Activated T-cell treated with anti-CD3 and anti-CD28 coated beads, Interleukin-2, amount 50 U/mL, for 4 hours (primary cell): ENCODE results near the gene PRKX. TPM values are rescaled to one million over a fixed set of nuclear protein-coding genes. Genes with fewer than 3 reads are reported as not detected.
"Not testable (repeated sequence)": the region's sequence is repeated elsewhere in the genome, so short reads cannot be mapped to it uniquely, and the experiment has no call there.

ENCODE experiments used
- ATAC-seq, 2 donors: fragments of 200-7000 bp; cut with Tn5 transposase; one replicate each; pipeline ENCODE4 v1.10.0; 2021
- DNase-seq: peaks from one replicate; pipeline ENCODE4 v3.0.0-alpha.2; 2020
- H3K27me3 Mint-ChIP-seq: one replicate; pipeline ENCODE4 v1.8.0; 2021; ENCODE audit warnings: low read depth, mixed read lengths
- H3K36me3 Mint-ChIP-seq: one replicate; pipeline ENCODE4 v1.8.0; 2022; ENCODE audit warnings: mixed read lengths; ENCODE audit not compliant: insufficient read depth
- H3K4me1 Mint-ChIP-seq: one replicate; pipeline ENCODE4 v1.8.0; 2021; ENCODE audit warnings: low read depth, mixed read lengths
- H3K4me3 Mint-ChIP-seq: one replicate; pipeline ENCODE4 v1.8.0; 2021; ENCODE audit warnings: mild to moderate bottlenecking, moderate library complexity, mixed read lengths
- H3K9me3 Mint-ChIP-seq: one replicate; pipeline ENCODE4 v1.8.0; 2021; ENCODE audit warnings: mixed read lengths
- total RNA-seq, 3 donors: library from RNA; stranded (reverse); gene quantifications; one replicate each; pipeline ENCODE4 v1.2.1, GENCODE V29; 2021

Gene PRKX
- total RNA-seq, 3 donors from 2014 or later = 29.5 to 40.8 (median 29.8) TPM

DNA sequence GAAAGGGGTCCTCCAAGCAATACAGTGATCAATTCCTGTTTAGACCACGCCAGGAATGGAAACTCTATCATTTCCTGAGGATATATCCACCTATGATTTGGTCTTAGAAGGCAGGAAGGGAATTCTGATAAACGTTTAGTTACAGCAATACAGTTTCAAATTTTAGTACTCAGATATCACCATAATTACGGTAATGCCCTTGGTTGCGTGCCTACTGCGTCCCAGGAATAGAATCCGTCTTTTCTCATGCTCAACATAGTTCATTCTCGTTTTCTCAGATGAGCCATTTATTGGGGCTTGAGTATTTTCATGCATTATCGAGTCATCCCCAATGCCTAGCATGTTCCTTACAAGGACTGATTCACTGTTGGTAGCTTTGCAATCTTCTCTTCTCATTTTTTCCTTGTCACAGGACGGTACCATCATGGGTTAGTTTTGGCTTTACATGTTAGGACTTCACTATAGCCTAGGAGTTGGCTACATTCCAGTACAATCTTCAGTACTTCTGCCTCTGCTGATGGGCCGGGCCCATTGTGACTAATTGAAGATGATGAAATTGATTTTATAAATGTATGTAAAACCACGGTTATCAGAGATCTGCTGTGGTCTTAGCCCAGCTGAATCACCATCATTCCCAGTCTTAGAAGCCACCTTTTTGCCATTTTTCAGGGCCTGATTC lies 4.4 kb upstream of the PRKX start:
- Mint-ChIP-seq H3K27me3 (no peaks in the 10 kb centered on the region), H3K9me3 (no peaks in the 10 kb centered on the region), H3K36me3 (no peaks in the 10 kb centered on the region), H3K4me3 (no peak overlapping the region), H3K4me1 (no peaks in the 10 kb centered on the region)
- DNase-seq (no peak), ATAC-seq (no peak)

DNA sequence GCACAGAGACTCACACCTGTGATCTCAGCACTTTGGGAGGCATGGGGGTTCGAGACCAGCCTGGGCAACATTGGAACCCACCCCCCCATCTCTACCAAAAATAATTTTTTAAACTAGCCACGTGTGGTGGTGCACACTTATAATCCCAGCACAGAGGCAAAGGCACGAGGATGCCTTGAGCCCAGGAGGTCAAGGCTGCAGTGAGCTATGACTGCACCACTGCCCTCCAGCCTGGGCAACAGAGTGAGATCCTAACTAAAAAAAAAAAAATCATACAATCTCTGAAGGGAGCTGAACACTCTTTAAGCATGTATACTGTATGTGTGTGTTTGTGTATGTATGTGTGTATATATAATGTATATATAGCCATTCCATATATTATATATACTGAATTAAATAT lies 2.5 kb upstream of the PRKX start:
- ATAC-seq = no peak
- H3K9me3 Mint-ChIP-seq = no peaks in the 10 kb centered on the region
- peaks cover 9% of the 10 kb centered on the region for H3K4me1 Mint-ChIP-seq
- no peak overlapping the region for H3K4me3 Mint-ChIP-seq
- no peaks in the 10 kb centered on the region for H3K36me3 Mint-ChIP-seq
- no peaks in the 10 kb centered on the region for H3K27me3 Mint-ChIP-seq
- DNase-seq = no peak

DNA sequence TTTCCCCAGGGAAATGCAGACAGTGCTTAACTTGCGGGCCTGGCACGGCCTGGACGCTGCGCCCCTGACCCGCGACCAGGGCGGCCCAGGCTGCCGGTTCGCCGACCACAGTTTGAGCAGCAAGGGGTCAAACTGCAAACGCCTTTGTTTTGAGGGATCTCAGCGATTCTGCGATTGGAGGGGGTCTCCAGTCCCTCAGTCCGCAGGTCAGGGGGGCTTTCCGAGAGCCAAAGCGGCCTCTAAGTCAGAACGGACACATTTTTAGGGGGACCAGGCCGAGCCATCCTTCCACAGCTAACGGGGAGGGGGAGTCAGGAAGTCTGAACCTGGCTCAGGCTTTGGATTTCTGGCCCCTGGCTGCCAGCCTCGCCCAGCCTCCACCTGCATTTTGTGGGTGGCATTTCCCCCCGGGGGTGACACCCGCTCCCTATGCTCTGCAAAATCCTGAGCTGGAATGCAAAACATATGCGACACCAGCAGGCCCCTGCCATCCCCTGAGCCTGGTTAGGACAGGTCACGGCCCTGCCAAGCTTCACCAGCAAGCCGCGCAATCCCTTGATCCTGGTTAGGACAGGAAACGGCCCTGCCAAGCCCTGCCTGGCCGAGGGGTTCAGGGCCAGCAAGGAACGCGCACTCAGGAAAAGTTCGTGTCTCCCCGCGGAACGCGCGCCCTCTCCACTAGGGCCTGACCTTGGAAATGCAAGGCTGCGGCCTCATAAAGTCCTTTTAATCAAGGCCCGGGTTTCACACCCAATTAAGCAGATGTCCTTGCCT lies 1.4 kb upstream of the PRKX start:
- H3K27me3 Mint-ChIP-seq, ATAC-seq, H3K36me3 Mint-ChIP-seq, DNase-seq, H3K9me3 Mint-ChIP-seq, H3K4me3 Mint-ChIP-seq: not testable (repeated sequence)
- peaks cover 12% of the 10 kb centered on the region for H3K4me1 Mint-ChIP-seq

DNA sequence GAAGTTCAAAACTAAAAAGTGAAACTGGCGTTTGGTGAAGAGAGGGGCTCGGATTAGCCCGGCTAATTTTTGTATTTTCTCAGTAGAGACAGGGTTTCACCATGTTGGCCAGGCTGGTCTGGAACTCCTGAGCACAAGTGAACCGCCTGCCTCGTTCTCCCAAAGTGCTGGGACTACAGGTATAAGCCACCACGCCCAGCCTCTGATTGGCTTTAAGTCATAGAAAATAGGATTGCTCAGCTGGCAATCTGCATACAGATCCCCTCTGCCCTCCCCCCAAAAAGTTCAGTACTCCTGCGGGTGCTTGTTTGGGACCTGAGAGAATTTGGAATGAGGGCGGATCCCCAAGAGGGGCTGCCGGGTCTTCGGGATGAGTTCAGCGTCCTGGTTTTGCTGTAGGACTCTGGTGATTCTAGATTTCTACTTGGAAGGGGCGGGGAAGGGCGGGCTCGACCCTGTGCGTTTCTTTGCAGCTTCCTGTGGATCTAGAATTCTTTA lies 537 bp upstream of the PRKX start:
- Mint-ChIP-seq H3K27me3 (no peaks in the 10 kb centered on the region), H3K4me3 (peak overlapping the region; percentile 75), H3K4me1 (peaks cover 18% of the 10 kb centered on the region), H3K36me3 (no peaks in the 10 kb centered on the region), H3K9me3 (no peaks in the 10 kb centered on the region)
- ATAC-seq (peak; percentile 1 to 5), DNase-seq (no peak)

DNA sequence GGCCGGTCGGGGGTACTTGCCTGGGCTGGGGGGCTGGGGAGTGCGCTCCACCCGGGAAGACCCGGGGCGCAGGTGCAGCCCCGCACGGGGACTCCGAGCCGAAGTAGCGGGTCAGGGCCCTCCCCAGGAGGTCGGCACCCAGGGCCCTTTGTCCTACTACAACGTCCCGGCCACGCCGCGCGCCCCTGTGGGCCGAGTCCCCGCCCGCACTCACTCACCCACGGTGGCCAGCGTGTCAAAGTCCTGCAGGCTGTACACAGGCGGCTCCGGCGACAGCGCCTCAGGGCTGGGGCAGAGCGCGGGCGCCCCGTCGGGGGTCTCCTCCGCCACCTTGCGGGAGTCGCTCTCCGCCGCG lies 602 bp downstream of the PRKX start:
- H3K4me3 Mint-ChIP-seq = peak overlapping the region; percentile 97
- ATAC-seq = peak in 1 of 2 donors; percentile 5
- peaks cover 25% of the 10 kb centered on the region for H3K4me1 Mint-ChIP-seq
- no peaks in the 10 kb centered on the region for H3K9me3 Mint-ChIP-seq
- no peaks in the 10 kb centered on the region for H3K27me3 Mint-ChIP-seq
- H3K36me3 Mint-ChIP-seq = no peaks in the 10 kb centered on the region
- DNase-seq = peak; percentile 22

DNA sequence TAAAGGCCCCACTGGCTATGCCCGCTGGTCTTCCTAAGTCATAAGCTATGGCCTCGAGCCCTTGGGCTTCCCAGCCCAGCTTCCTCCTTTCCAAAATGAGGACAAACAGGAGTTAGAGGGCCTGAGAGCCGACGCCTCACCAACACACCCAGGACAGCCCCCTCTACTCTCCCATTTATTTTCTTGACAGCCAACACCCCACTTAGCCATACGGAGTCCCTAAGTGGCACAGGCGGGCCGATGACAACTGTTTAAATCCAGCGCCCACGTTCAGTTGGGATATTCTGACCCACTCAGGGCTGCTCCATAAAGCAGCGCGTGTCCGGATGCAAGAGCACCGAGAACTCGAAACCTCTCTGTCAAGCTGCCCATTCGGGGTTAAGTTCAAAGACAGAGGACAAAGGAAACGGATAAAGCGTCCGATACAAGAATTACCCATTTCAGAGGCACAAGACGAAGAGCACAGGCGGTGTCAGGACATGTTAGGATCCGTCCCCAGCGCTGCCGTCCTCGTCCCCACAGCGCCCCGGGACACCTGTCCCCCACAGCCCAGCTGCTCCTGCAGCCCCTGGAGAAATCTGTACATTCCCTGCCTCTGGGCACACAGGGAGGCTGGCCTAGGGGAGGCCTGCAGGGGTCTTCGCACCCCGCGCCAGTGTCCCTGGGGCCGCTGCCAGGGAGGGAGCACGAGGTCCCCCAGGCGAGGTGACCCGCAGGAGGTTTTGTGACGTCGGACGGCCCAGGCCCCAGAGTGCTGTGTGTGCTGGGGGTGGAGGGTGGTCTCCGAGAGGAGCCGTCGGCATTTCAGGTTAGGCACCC lies 1.2 kb downstream of the PRKX start:
- Mint-ChIP-seq H3K4me3 (peak overlapping the region; percentile 97), H3K9me3 (no peaks in the 10 kb centered on the region), H3K27me3 (no peaks in the 10 kb centered on the region), H3K4me1 (peaks cover 28% of the 10 kb centered on the region), H3K36me3 (no peaks in the 10 kb centered on the region)
- DNase-seq (no peak), ATAC-seq (peak; percentile 1 to 4)

DNA sequence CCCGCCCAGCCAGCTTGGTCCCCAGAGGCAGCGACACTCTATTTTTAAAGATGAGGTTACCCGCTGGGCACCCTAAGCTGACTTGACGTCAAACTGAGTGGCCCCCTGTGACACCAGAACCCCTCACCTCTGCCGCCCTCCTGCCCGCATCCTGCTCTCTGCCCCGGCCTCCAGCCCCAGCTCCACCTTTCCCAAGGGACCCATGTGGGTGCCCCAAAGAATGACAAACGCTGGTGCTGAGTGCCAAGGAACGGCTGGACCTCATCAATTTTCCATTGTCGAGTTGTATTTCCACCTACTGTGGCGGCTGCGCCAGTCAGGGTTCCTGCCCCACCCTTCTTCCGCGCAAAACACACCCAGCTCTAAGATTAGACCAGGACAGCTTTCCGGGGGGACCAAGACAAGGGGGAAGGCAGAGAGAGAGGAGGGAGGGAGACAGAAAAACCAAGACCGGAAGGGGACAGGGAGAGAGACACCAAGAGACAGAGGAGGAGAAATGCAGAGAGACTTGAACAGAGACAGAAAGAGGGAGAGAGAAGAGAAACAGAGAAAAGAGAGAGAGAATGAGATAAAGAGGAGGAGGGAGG lies 2.0 kb downstream of the PRKX start:
- ATAC-seq (no peak), DNase-seq (no peak)
- H3K4me1 Mint-ChIP-seq = peaks cover 36% of the 10 kb centered on the region
- no peaks in the 10 kb centered on the region for H3K27me3 Mint-ChIP-seq
- no peaks in the 10 kb centered on the region for H3K9me3 Mint-ChIP-seq
- H3K4me3 Mint-ChIP-seq = peak overlapping the region; percentile 97
- H3K36me3 Mint-ChIP-seq = no peaks in the 10 kb centered on the region

DNA sequence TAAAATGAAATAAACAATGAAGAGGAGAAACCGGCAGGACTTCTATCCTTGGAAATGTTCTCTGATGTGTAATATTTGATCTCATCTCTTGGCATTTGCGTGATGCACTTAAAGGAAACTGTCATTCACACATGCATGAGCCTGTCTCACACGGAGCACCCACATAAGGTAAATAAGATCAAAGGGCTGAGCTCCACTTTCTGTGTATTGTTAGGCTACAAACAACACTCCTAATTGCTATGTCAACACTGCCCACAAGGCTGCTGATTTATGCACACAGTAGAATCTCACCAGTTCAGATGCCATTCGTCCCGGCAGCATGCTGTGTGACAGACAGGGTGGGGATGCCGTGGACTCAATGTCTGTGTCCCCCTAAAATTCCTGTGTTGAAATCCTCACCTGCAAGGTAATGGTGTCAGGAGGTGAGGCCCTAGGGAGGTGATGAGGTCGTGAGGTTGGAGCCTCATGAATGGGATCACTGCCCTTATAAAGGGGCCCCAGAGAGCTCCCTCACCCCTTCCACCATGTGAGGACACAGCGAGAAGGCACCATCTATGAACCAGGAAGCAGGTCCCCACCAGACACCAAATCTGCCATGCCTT lies 5.7 kb downstream of the PRKX start:
- peaks cover 54% of the 10 kb centered on the region for H3K4me1 Mint-ChIP-seq
- not testable (repeated sequence) for H3K4me3 Mint-ChIP-seq, DNase-seq, H3K36me3 Mint-ChIP-seq, H3K27me3 Mint-ChIP-seq, H3K9me3 Mint-ChIP-seq
- ATAC-seq = peak in 1 of 2 donors; percentile 24

DNA sequence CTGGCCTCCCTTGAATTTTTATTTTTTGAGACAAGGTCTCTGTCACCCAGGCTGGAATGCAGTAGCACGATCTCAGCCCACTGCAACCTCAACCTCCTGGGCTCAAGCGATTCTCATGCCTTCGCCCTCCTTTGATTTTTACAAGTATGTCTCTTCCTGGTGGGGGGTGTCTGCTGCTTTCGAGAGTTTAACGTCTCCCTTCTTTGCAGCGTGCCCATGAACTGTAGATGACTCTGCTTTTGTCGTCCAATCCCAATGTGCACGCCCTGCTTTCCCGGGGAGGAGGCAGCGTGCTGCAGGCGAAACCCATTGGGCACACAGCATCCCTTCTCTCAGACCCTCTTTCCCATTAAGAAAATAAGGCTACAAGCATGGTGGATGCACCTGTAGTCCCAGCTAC lies 7.0 kb downstream of the PRKX start:
- Mint-ChIP-seq H3K4me1 (peaks cover 54% of the 10 kb centered on the region), H3K36me3 (peaks cover 11% of the 10 kb centered on the region), H3K9me3 (no peaks in the 10 kb centered on the region), H3K27me3 (no peaks in the 10 kb centered on the region), H3K4me3 (no peak overlapping the region)
- no peak for ATAC-seq
- DNase-seq = no peak

DNA sequence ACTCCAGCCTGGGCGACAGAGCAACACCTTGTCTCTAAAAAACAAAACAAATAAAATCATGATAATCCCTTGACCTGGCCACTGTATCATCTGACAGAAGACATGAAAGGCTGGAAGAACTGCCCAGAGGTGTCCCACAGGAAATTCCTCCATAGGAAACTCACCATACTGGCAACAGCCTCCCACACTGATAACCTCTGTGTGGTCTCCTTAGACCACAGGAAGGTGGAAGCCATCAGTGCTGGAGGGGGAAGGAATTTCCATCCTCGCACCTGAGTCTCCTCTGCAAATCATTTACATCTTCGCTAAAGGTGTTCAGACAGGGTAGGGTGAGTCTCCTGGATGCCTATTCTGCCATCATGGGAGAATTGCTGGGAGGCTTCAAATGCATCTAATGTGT lies 10.2 kb downstream of the PRKX start:
- H3K27me3 Mint-ChIP-seq, H3K9me3 Mint-ChIP-seq, DNase-seq, H3K4me3 Mint-ChIP-seq, ATAC-seq: not testable (repeated sequence)
- Mint-ChIP-seq H3K4me1 (peaks cover 59% of the 10 kb centered on the region), H3K36me3 (peaks cover 11% of the 10 kb centered on the region)

DNA sequence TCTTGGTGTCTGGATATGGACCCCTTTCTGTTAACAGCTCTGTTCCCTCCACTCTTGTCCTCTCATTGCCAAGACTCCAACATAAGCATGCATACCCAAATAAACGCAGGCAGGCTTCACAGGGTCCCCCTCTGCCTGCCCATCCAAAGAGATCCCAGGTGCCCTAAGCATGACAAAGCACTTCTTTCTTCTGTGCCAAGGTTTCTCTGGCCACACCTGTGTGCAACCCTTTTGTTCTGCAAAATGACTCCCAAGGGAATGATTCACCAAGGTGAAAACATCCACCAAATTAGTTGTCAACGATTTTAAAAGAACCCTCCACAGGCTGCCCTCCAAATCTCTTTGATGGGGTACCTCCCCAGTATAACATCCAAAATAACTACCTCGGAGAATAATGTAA lies 11.4 kb downstream of the PRKX start:
- not testable (repeated sequence) for H3K4me3 Mint-ChIP-seq, ATAC-seq, H3K27me3 Mint-ChIP-seq, DNase-seq, H3K9me3 Mint-ChIP-seq
- Mint-ChIP-seq H3K36me3 (peaks cover 11% of the 10 kb centered on the region), H3K4me1 (peaks cover 54% of the 10 kb centered on the region)

DNA sequence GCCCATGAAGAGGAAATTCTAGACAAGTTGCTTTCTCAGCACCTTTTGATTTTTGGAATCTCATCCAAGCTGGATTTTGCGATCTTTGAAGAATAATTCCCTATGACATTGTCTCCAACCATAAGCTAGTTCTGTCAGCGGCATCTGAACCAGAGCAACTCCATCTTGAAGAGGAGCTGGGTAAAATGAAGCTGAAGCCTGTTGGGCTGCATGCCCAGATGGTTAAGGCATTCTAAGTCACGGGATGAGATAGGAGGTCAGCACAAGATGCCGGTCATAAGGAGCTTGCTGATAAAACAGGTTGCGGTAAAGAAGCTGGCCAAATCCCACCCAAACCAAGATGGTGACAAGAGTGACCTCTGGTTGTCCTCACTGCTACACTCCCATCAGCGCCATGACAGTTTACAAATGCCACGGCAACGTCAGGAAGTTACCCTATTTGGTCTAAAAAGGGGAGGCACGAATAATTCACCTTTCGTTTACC lies 12.0 kb downstream of the PRKX start:
- Mint-ChIP-seq H3K4me1 (peaks cover 49% of the 10 kb centered on the region), H3K36me3 (peaks cover 11% of the 10 kb centered on the region), H3K4me3 (peak overlapping the region; percentile 43)
- H3K9me3 Mint-ChIP-seq, H3K27me3 Mint-ChIP-seq, ATAC-seq, DNase-seq: not testable (repeated sequence)

DNA sequence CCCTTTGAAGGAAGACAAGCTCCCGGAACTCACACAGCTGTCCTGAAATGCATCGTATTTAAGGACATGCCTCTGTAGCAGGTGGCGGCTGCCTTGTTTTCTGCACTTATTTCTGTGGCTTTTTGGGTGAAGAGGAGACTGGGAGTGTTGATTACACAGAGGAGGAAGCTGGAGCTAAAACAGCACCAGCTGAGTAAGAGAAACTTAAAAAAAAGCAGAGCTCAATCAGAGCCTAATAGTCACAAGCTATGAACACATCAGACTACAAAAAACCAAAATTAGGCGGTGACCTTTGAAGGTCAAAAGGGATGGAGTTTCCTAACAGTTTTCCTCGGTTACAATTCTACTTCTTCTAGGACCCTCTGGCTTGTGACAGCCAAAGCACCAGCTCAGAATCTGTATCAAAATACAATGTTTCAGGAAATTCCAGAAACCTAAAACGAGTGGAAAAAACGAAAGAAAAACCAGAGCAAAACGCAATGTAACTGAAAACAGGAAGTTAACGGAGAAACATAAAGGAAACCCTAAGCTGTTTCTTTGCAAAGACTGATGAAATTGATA lies 13.5 kb downstream of the PRKX start:
- Mint-ChIP-seq H3K4me1 (peaks cover 55% of the 10 kb centered on the region), H3K36me3 (peaks cover 10% of the 10 kb centered on the region), H3K9me3 (no peaks in the 10 kb centered on the region), H3K27me3 (no peaks in the 10 kb centered on the region), H3K4me3 (peak overlapping the region; percentile 82)
- ATAC-seq (peak; percentile 62 to 67), DNase-seq (no peak)
